HepG2 (cell line): Measurements from ENCODE around the gene TBC1D12. TPM values are rescaled to one million over a fixed set of nuclear protein-coding genes. Genes with fewer than 3 reads are reported as not detected.

ENCODE experiments used
- ATAC-seq: fragments of 200-7000 bp; cut with Tn5 transposase; 3 replicates; pipeline ENCODE4 v1.9.1; 2020; ENCODE audit warnings: mild to moderate bottlenecking, moderate library complexity
- BruUV-seq: library from RNA; stranded (reverse); fragments of 400-500 nt; replicated peaks from 2 replicates; lab custom pipeline; 2021; lab: Mats Ljungman, UMichigan
- CTCF ChIA-PET: fragments of 300-600 bp; formaldehyde crosslinking; extraction: SDS; loops from one replicate; lab custom pipeline; 2021; ENCODE audit warnings: low total read pairs, inconsistent platforms, low intra/inter-chr PET ratio; lab: Yijun Ruan, JAX
- POLR2A ChIA-PET: fragments of 350-600 bp; sonication (Branson Sonifier 250); formaldehyde crosslinking; loops from one replicate; lab custom pipeline; 2020; ENCODE audit warnings: antibody characterized with exemption, inconsistent platforms; lab: Yijun Ruan, JAX
- DNase-seq: peaks from one replicate; pipeline ENCODE4 v3.0.0-alpha.2; 2015; ENCODE audit warnings: low spot score
- FAIRE-seq: peaks from 3 replicates; lab custom pipeline; 2011; peaks lifted over from hg19 to GRCh38; lab: Jason Lieb, UNC
- H2AFZ ChIP-seq: one replicate; pipeline ENCODE4 v1.6.1; 2011; ENCODE audit warnings: low read length, inconsistent platforms
- H3K27ac ChIP-seq: fragments of 300-600 bp; 3 replicates; pipeline ENCODE4 v1.8.0; 2011; ENCODE audit warnings: mixed run types, mild to moderate bottlenecking, mixed read lengths, low read length, inconsistent platforms; ENCODE audit not compliant: insufficient read depth; ENCODE audit errors: extremely low read length
- H3K27me3 ChIP-seq, 2 experiments: fragments of 200-600 bp in 1 of 2; 2 replicates in 1 of 2; 3 replicates in 1 of 2; pipeline versions ENCODE4 v1.6.0 to v1.8.0; 2011; ENCODE audit warnings: low read length in 2 of 2, mild to moderate bottlenecking in 2 of 2, moderate library complexity in 2 of 2, inconsistent platforms in 1 of 2; ENCODE audit not compliant: insufficient read depth in 2 of 2, control insufficient read depth in 1 of 2
- H3K36me3 ChIP-seq, 2 experiments: fragments of 200-600 bp in 1 of 2; replicated peaks in 1 of 2; 2 replicates in 1 of 2; 3 replicates in 1 of 2; pipeline versions ENCODE4 v1.5.1 to v1.8.0; 2011; ENCODE audit warnings: low read length in 2 of 2, inconsistent platforms in 1 of 2; ENCODE audit not compliant: insufficient read depth in 2 of 2, control insufficient read depth in 1 of 2
- H3K4me1 ChIP-seq: 2 replicates; pipeline ENCODE4 v1.5.1; 2012; ENCODE audit warnings: low read length, inconsistent platforms; ENCODE audit not compliant: insufficient read depth
- H3K4me2 ChIP-seq: 2 replicates; pipeline ENCODE4 v1.6.0; 2011; ENCODE audit warnings: low read depth, low read length, inconsistent platforms
- H3K4me3 ChIP-seq, 3 experiments: fragments of 200-600 bp in 1 of 3; sonication (generic), shearing (Covaris generic) in 1 of 3; replicated peaks in 1 of 3; 2 replicates each; pipeline ENCODE4 v1.5.1; 2011 to 2016; ENCODE audit warnings: low read length in 3 of 3, inconsistent platforms in 2 of 3, low read depth in 2 of 3, mild to moderate bottlenecking in 2 of 3, control low read depth in 1 of 3, mixed read lengths in 1 of 3; ENCODE audit not compliant: insufficient read depth in 1 of 3
- H3K79me2 ChIP-seq: one replicate; pipeline ENCODE4 v1.6.1; 2011; ENCODE audit warnings: low read length, inconsistent platforms; ENCODE audit not compliant: insufficient read depth
- H3K9ac ChIP-seq: 2 replicates; pipeline ENCODE4 v1.6.0; 2011; ENCODE audit warnings: mild to moderate bottlenecking, low read depth, low read length, inconsistent platforms; ENCODE audit not compliant: insufficient read depth
- H3K9me3 ChIP-seq: 2 replicates; pipeline ENCODE4 v1.5.1; 2012; ENCODE audit warnings: mild to moderate bottlenecking, low read length
- H4K20me1 ChIP-seq: 2 replicates; pipeline ENCODE4 v1.6.0; 2011; ENCODE audit warnings: inconsistent platforms, mild to moderate bottlenecking, low read length, moderate library complexity; ENCODE audit not compliant: insufficient read depth
- ARNT ChIP-seq: fragments of 450-650 bp; IDR thresholded peaks from 2 replicates; pipeline ENCODE4 v1.6.1; 2017
- BCL6 ChIP-seq: IDR thresholded peaks from 2 replicates; pipeline ENCODE4 v1.6.1; 2016; ENCODE audit warnings: missing genetic modification reagents, missing compliant biosample characterization
- FOXO1 ChIP-seq: sonication (generic); formaldehyde crosslinking; IDR thresholded peaks from 2 replicates; pipeline ENCODE4 v1.4.0; 2020; ENCODE audit warnings: missing genetic modification reagents
- FOXP1 ChIP-seq, 2 experiments: fragments of 450-650 bp in 1 of 2; IDR thresholded peaks; 2 replicates each; pipeline ENCODE4 v1.6.1; 2017 to 2018; ENCODE audit warnings: antibody characterized with exemption in 1 of 2
- PAF1 ChIP-seq: IDR thresholded peaks from 2 replicates; pipeline ENCODE4 v1.6.1; 2016; ENCODE audit warnings: missing genetic modification reagents, missing compliant biosample characterization
- TAF15 ChIP-seq: fragments of 200-400 bp; formaldehyde crosslinking; IDR thresholded peaks from one replicate; pipeline ENCODE4 v1.6.1; 2018; ENCODE audit warnings: mild to moderate bottlenecking, low read depth, low read length; ENCODE audit not compliant: poor library complexity, severe bottlenecking
- TBX2 ChIP-seq: sonication (generic); formaldehyde crosslinking; IDR thresholded peaks from 2 replicates; pipeline ENCODE4 v1.5.0; 2020; ENCODE audit warnings: missing genetic modification reagents, mild to moderate bottlenecking, borderline replicate concordance
- ZNF207 ChIP-seq: fragments of 450-650 bp; IDR thresholded peaks from 2 replicates; pipeline ENCODE4 v1.6.1; 2016; ENCODE audit warnings: antibody characterized with exemption, borderline replicate concordance
- ZNF337 ChIP-seq: sonication (generic); formaldehyde crosslinking; IDR thresholded peaks from 2 replicates; pipeline ENCODE4 v1.5.1; 2020; ENCODE audit warnings: missing genetic modification reagents, low read depth, mild to moderate bottlenecking, borderline replicate concordance
- ZNF549 ChIP-seq: sonication (generic); formaldehyde crosslinking; IDR thresholded peaks from 2 replicates; pipeline ENCODE4 v1.5.0; 2020; ENCODE audit warnings: missing genetic modification reagents
- ZNF577 ChIP-seq: sonication (generic); formaldehyde crosslinking; IDR thresholded peaks from 2 replicates; pipeline ENCODE4 v1.4.0; 2020; ENCODE audit warnings: mild to moderate bottlenecking, low read depth, missing genetic modification reagents, borderline replicate concordance
- in situ Hi-C: cut with HindIII; loops from 2 replicates; pipeline ENCODE4 v1.10.0; 2017; ENCODE audit warnings: low pct_unique_long_range_greater_than_20kb; ENCODE audit not compliant: extremely low pct_ligation_motif_present
- intact Hi-C: fragments of 100-400 bp; cut with micrococcal nuclease; formaldehyde crosslinking; loops from one replicate; pipeline ENCODE4 v1.10.0; 2022; ENCODE audit not compliant: unreplicated experiment
- polyA plus RNA-seq, 8 experiments: library from polyadenylated mRNA; depleted of rRNA in 3 of 8; stranded (reverse) in 7 of 8; unstranded in 1 of 8; fragments of >200 nt; fragmentation: Illumina TruSeq in 4 of 8; extraction: Trizol in 4 of 8; gene quantifications; 2 replicates each; pipeline versions ENCODE4 v1.2.1 to v1.2.3, GENCODE V29; 2011 to 2016; ENCODE audit warnings: low read depth in 4 of 8, missing spikeins in 1 of 8, mixed read lengths in 1 of 8; ENCODE audit not compliant: insufficient read depth in 1 of 8
- total RNA-seq, 5 experiments: library from RNA; depleted of rRNA; stranded (reverse); fragments of >200 nt; fragmentation: Illumina TruSeq; extraction: Trizol; gene quantifications; 2 replicates each; pipeline ENCODE4 v1.2.3, GENCODE V29; 2016; ENCODE audit warnings: low read depth in 1 of 5
- TF ChIP-seq, protein P1 (sequence below): sonication (generic); formaldehyde crosslinking; IDR thresholded peaks from 2 replicates; pipeline ENCODE4 v1.4.0; 2020; ENCODE audit warnings: missing genetic modification reagents
- TF ChIP-seq, protein P2 (sequence below): sonication (generic); formaldehyde crosslinking; IDR thresholded peaks from 2 replicates; pipeline ENCODE4; 2020; ENCODE audit warnings: missing genetic modification reagents, mild to moderate bottlenecking, borderline replicate concordance
- TF ChIP-seq, protein P3 (sequence below): sonication (generic); formaldehyde crosslinking; IDR thresholded peaks from 2 replicates; pipeline ENCODE4 v1.5.1; 2020; ENCODE audit warnings: missing genetic modification reagents, mild to moderate bottlenecking, borderline replicate concordance
- TF ChIP-seq, protein P4 (sequence below): sonication (generic); formaldehyde crosslinking; conservative IDR thresholded peaks from 2 replicates; pipeline ENCODE4 v1.8.0; 2022; ENCODE audit warnings: mild to moderate bottlenecking, moderate library complexity, missing genetic modification reagents

Gene TBC1D12
- total and polyA plus RNA-seq, 2 of the 13 experiments (the other 11 are each of a cell fraction or from before 2014, with no cell fraction given) = 5.7 to 6.2 TPM

DNA sequence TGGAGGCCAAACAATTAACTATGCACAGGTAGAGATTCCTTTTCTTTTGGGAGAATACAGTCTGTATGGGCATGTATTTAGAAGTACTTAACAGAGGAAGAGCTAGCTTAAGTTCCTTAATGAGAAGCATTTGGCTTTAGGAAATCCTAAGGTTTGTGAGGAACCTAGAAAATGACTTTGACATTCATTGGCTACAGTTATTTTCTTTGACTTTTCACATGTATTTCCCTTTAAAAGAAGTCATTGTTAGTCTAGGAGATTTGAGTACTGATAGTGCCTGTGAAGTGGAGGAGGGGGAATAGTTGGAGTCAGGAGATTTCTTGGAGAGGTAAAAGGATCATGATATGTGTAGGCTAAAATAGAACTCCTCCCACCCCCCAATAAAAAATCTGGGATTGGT lies 146.9 kb downstream of the TBC1D12 start:
- peaks cover 42% of the 10 kb centered on the region for H3K79me2 ChIP-seq
- H3K27me3 ChIP-seq = no peaks in the 10 kb centered on the region; a peak in 1 of 5 replicates
- POLR2A ChIA-PET = no interaction called here
- in situ Hi-C loops = no loop called here
- no peaks in the 10 kb centered on the region for H4K20me1 ChIP-seq
- H3K4me3 ChIP-seq = no peak overlapping the region
- H3K9ac ChIP-seq = no peak overlapping the region
- H3K36me3 ChIP-seq = peaks cover 0 to 9% of the 10 kb centered on the region in 2 experiments; a peak in 1 of 5 replicates
- ATAC-seq (no peak), FAIRE-seq (no peak), DNase-seq (no peak)
- CTCF ChIA-PET = no interaction called here
- no peak overlapping the region for H2AFZ ChIP-seq
- H3K4me2 ChIP-seq = 0 out of 2 replicates have a peak overlapping the region, but pooled peaks have one; percentile 18
- intact Hi-C loops = no loop called here
- H3K27ac ChIP-seq = no peak overlapping the region
- H3K9me3 ChIP-seq = no peaks in the 10 kb centered on the region
- peaks cover 26% of the 10 kb centered on the region for H3K4me1 ChIP-seq
- BruUV-seq = no TSS peak
- TF ChIP-seq ZNF337 (no peak), ARNT (no peak), ZNF207 (no peak), BCL6 (CRISPR knock-in tag) (no peak), ZNF577 (no peak), FOXP1 (IDR thresholded peaks at IDR 0.05) (no peak), FOXP1 (CRISPR knock-in tag; IDR thresholded peaks at IDR 0.05) (no peak), ZNF549 (CRISPR knock-in tag) (no peak), PAF1 (CRISPR knock-in tag) (no peak), TAF15 (no peak), TBX2 (no peak), FOXO1 (no peak)
- TF ChIP-seq, protein P1, sequence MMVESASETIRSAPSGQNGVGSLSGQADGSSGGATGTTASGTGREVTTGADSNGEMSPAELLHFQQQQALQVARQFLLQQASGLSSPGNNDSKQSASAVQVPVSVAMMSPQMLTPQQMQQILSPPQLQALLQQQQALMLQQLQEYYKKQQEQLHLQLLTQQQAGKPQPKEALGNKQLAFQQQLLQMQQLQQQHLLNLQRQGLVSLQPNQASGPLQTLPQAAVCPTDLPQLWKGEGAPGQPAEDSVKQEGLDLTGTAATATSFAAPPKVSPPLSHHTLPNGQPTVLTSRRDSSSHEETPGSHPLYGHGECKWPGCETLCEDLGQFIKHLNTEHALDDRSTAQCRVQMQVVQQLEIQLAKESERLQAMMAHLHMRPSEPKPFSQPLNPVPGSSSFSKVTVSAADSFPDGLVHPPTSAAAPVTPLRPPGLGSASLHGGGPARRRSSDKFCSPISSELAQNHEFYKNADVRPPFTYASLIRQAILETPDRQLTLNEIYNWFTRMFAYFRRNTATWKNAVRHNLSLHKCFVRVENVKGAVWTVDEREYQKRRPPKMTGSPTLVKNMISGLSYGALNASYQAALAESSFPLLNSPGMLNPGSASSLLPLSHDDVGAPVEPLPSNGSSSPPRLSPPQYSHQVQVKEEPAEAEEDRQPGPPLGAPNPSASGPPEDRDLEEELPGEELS (CRISPR knock-in tag) = no peak
- TF ChIP-seq, protein P2, sequence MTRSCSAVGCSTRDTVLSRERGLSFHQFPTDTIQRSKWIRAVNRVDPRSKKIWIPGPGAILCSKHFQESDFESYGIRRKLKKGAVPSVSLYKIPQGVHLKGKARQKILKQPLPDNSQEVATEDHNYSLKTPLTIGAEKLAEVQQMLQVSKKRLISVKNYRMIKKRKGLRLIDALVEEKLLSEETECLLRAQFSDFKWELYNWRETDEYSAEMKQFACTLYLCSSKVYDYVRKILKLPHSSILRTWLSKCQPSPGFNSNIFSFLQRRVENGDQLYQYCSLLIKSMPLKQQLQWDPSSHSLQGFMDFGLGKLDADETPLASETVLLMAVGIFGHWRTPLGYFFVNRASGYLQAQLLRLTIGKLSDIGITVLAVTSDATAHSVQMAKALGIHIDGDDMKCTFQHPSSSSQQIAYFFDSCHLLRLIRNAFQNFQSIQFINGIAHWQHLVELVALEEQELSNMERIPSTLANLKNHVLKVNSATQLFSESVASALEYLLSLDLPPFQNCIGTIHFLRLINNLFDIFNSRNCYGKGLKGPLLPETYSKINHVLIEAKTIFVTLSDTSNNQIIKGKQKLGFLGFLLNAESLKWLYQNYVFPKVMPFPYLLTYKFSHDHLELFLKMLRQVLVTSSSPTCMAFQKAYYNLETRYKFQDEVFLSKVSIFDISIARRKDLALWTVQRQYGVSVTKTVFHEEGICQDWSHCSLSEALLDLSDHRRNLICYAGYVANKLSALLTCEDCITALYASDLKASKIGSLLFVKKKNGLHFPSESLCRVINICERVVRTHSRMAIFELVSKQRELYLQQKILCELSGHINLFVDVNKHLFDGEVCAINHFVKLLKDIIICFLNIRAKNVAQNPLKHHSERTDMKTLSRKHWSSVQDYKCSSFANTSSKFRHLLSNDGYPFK (CRISPR knock-in tag) = no peak
- TF ChIP-seq, protein P3, sequence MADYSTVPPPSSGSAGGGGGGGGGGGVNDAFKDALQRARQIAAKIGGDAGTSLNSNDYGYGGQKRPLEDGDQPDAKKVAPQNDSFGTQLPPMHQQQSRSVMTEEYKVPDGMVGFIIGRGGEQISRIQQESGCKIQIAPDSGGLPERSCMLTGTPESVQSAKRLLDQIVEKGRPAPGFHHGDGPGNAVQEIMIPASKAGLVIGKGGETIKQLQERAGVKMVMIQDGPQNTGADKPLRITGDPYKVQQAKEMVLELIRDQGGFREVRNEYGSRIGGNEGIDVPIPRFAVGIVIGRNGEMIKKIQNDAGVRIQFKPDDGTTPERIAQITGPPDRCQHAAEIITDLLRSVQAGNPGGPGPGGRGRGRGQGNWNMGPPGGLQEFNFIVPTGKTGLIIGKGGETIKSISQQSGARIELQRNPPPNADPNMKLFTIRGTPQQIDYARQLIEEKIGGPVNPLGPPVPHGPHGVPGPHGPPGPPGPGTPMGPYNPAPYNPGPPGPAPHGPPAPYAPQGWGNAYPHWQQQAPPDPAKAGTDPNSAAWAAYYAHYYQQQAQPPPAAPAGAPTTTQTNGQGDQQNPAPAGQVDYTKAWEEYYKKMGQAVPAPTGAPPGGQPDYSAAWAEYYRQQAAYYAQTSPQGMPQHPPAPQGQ (CRISPR knock-in tag) = no peak
- TF ChIP-seq, protein P4, sequence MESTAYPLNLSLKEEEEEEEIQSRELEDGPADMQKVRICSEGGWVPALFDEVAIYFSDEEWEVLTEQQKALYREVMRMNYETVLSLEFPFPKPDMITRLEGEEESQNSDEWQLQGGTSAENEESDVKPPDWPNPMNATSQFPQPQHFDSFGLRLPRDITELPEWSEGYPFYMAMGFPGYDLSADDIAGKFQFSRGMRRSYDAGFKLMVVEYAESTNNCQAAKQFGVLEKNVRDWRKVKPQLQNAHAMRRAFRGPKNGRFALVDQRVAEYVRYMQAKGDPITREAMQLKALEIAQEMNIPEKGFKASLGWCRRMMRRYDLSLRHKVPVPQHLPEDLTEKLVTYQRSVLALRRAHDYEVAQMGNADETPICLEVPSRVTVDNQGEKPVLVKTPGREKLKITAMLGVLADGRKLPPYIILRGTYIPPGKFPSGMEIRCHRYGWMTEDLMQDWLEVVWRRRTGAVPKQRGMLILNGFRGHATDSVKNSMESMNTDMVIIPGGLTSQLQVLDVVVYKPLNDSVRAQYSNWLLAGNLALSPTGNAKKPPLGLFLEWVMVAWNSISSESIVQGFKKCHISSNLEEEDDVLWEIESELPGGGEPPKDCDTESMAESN (CRISPR knock-in tag) = no peak
